Motor neuron (in vitro differentiated cells): ENCODE measurements around the gene ZNF322. TPM values are rescaled to one million over a fixed set of nuclear protein-coding genes. Genes with fewer than 3 reads are reported as not detected.
"Not testable (repeated sequence)": the region's sequence is repeated elsewhere in the genome, so short reads cannot be mapped to it uniquely, and the experiment has no call there.

Experiments
- ATAC-seq, 8 experiments: fragments of 200-7000 bp; cut with Tn5 transposase; replicated peaks in 6 of 8; 2 replicates each; pipeline ENCODE4 v1.8.0; 2021; ENCODE audit warnings: mild to moderate bottlenecking in 8 of 8, moderate library complexity in 8 of 8
- H3K27ac ChIP-seq, 2 donors: fragments of 250-450 bp; sonication (Bioruptor Pico); 2 replicates each; pipeline ENCODE4 v1.9.0; 2021; ENCODE audit warnings: antibody characterized with exemption in 2 of 2, mild to moderate bottlenecking in 2 of 2, moderate library complexity in 1 of 2
- H3K4me1 ChIP-seq, 2 donors: fragments of 250-450 bp; sonication (Bioruptor Pico); replicated peaks in 1 of 2; 2 replicates each; pipeline ENCODE4 v1.6.1; 2021; ENCODE audit warnings: antibody characterized with exemption in 2 of 2, mild to moderate bottlenecking in 2 of 2, moderate library complexity in 1 of 2
- H3K4me3 ChIP-seq, 5 donors: fragments of 250-450 bp; sonication (Bioruptor Pico); 2 replicates each; pipeline ENCODE4 v1.9.0; 2021; ENCODE audit warnings: antibody characterized with exemption in 5 of 5, mild to moderate bottlenecking in 5 of 5, moderate library complexity in 4 of 5
- WGBS, 10 experiments: fragments of 450-650 bp; shearing (Covaris generic); methylation state at CpG; one replicate each; pipeline ENCODE4 v1.0.0; 2022; 5-methylcytosine and 5-hydroxymethylcytosine counted together
- in situ Hi-C, 9 experiments: fragments of 400-800 bp; cut with MboI; loops; one replicate each; pipeline ENCODE4 v1.15.0; 2021; ENCODE audit warnings: low sequenced_read_pairs in 9 of 9, low pct_unique_long_range_greater_than_20kb in 2 of 9; ENCODE audit not compliant: unreplicated experiment in 9 of 9
- total RNA-seq, 8 experiments: library from RNA; unstranded; fragments of 300-600 nt; gene quantifications; 2 replicates each; pipeline versions ENCODE4 v1.2.3 to v1.2.4, GENCODE V29; 2022

ZNF322 gene, protein sequence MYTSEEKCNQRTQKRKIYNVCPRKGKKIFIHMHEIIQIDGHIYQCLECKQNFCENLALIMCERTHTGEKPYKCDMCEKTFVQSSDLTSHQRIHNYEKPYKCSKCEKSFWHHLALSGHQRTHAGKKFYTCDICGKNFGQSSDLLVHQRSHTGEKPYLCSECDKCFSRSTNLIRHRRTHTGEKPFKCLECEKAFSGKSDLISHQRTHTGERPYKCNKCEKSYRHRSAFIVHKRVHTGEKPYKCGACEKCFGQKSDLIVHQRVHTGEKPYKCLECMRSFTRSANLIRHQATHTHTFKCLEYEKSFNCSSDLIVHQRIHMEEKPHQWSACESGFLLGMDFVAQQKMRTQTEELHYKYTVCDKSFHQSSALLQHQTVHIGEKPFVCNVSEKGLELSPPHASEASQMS
- 10 to 100 TPM; 12.2 to 42.8 (median 33.9) TPM for total RNA-seq

- peak; percentile 96 to 99 (median 98) for ATAC-seq
- WGBS, 10 experiments: 0% methylated on average over 1 to 7 of the region's 56 CpGs; no CpG with 5 or more reads in 2 of the 10 experiments
- H3K27ac ChIP-seq: peak within 1 kb of the TSS; percentile 59 to 80
- H3K4me3 ChIP-seq: peak within 1 kb of the TSS; percentile 43 to 99 (median 65)
- in situ Hi-C loops: no loop called here
- H3K4me1 ChIP-seq: peaks cover 6 to 9% of the 10 kb centered on the region in 2 donors
Observed at GRCh38 chr6:26659042-26659999, at the start of gene ZNF322. ZNF322 (minus strand) TSS chr6:26659746; CDS start chr6:26638553, 21,193 bp downstream.

- in situ Hi-C loops: not testable (repeated sequence)
- no CpG with 5 or more reads among the region's 4 CpGs for WGBS, 10 experiments
Observed at GRCh38 chr6:26705780-26706179, 46.2 kb upstream of the ZNF322 start.

GRCh38 chr6:26705352-26705751, 45.8 kb upstream of the ZNF322 start:
- H3K4me1 ChIP-seq, H3K4me3 ChIP-seq, in situ Hi-C loops, ATAC-seq, H3K27ac ChIP-seq: not testable (repeated sequence)
- no CpG with 5 or more reads among the region's 5 CpGs for WGBS, 10 experiments

More at GRCh38 chr6:26705780-26706179, 46.2 kb upstream of the ZNF322 start:
- ATAC-seq, H3K4me1 ChIP-seq, H3K27ac ChIP-seq, H3K4me3 ChIP-seq: not testable (repeated sequence)

- H3K4me1 ChIP-seq, in situ Hi-C loops, H3K27ac ChIP-seq, H3K4me3 ChIP-seq: not testable (repeated sequence)
- ATAC-seq: peak in 3 of 8 experiments; percentile 48 to 63 (median 52)
- WGBS, 10 experiments: no CpG with 5 or more reads among the region's 17 CpGs
Observed at GRCh38 chr6:26701023-26701747, 41.6 kb upstream of the ZNF322 start.

DNA sequence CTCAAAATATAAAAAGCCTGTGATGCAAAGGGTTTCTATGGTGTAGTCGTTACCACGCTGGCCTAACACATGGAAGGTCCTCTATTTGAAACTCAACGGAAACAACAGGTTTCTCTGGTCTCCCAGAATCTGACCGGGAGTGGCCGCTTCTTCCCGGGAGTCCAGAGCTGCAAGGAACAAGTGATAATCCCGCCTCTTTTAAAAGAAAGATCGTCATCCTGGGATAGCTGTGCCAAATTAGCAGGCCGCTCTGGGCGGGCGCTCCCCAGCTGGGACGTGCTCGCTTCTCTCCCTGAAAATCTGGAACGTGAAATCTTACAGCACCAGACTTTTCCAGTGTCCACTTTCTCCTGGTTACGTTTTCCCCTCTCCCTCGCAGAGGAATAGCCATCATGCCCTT, 38.0 kb upstream of the ZNF322 start:
- ATAC-seq: peak in 3 of 8 experiments; percentile 31 to 59 (median 38)
- H3K27ac ChIP-seq, H3K4me1 ChIP-seq, H3K4me3 ChIP-seq, in situ Hi-C loops: not testable (repeated sequence)
- WGBS, 10 experiments: no CpG with 5 or more reads among the region's 16 CpGs

DNA sequence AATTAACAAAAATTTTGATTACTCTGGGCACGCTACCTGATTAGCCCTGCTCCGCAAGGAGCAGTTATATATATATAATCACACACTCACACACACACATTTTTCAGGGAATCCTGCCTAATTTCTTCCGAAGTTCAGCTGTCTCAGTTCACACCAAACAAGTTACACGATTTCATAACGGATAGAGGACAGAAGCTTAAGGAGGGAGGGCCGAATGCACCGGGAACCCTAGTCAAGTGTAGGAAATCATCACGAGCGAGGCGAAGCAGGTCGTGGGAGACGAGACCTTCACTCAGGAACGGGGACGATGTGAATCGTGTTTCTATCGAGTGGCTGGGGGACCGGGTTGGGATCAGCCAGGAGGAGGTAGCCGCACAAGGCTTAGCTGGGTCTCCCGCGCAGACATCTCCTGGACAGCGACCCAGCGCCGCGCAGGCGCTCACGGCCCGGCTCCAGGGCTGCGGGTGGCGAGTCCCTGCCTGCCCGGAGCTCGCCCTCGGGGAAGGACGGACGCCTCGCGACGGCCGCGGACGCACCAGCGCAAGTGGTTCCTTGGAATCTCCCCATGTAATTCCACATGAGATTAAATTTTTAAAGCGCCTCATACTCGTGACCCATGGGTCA, 29.9 kb upstream of the ZNF322 start:
- ATAC-seq: peak; percentile 86 to 96 (median 88)
- H3K4me3 ChIP-seq, H3K27ac ChIP-seq, in situ Hi-C loops, H3K4me1 ChIP-seq: not testable (repeated sequence)
- no CpG with 5 or more reads among the region's 43 CpGs for WGBS, 10 experiments

DNA sequence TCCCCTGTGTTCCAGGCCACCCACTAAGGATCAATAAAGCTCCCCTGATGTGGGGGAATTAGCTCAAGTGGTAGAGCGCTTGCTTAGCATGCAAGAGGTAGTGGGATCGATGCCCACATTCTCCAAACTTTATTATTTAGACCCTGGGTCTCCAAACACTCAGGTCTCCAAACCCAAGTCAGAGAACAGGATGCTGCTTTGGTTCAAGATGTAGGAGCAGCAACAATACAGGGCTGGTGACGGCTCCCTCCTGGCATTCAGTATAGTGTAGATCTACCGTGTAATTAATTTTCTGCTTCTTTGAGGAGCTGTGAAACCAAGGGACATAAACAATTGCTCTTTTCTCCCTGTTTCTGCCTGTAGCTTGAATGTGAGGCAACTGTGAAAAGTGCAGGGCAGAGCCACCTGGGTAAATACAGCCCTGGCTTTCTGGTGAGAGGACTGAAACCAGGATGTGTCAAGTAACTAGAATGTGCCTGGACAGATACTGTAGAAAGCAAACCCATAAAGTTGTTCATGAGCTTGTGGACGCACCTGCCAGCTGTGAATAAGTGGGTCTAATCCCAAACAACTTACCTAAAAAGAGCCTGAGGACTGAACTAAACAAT, 23.0 kb upstream of the ZNF322 start:
- H3K4me1 ChIP-seq, H3K4me3 ChIP-seq, H3K27ac ChIP-seq, ATAC-seq, in situ Hi-C loops: not testable (repeated sequence)
- WGBS, 10 experiments: no CpG with 5 or more reads among the region's 5 CpGs

GRCh38 chr6:26673287-26673686, 13.7 kb upstream of the ZNF322 start:
- in situ Hi-C loops, H3K27ac ChIP-seq, H3K4me1 ChIP-seq, ATAC-seq, H3K4me3 ChIP-seq: not testable (repeated sequence)
- no CpG with 5 or more reads among the region's 5 CpGs for WGBS, 10 experiments

DNA sequence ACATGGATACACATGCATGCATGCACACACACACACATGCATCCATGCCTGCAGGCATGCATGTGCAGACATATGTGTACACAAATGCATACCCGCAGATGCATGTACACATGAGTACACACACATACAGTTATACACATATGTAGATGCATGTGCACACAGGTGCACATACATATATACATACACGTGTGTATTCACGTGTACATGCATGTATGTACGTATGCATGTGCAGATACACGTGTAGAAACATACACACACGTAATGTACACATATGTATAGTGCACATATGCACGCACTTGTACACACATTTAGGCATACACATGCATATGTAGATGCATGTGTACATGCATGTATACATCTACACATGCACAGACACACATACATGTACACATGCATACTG, 11.0 kb upstream of the ZNF322 start:
- 45 to 77% methylated on average over 3 to 4 of the region's 7 CpGs; no CpG with 5 or more reads in 8 of the 10 experiments for WGBS, 10 experiments
- ATAC-seq, H3K4me3 ChIP-seq, in situ Hi-C loops, H3K4me1 ChIP-seq, H3K27ac ChIP-seq: not testable (repeated sequence)

DNA sequence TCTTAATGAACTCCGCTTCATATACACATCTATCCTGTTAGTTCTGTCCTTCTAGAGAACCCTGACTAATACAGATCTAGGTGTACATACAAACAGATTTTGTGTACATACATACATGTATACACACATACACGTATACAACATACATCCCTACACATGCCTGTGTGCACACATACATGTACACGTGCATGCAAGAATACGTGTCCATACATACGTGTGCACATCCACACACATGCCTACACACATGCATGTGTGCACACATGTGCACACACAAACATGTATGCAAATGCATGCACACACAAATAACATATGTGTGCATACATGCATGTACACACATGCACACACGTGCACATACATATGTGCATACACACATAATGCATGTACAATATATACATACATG, 10.5 kb upstream of the ZNF322 start:
- H3K4me3 ChIP-seq, ATAC-seq, H3K4me1 ChIP-seq, H3K27ac ChIP-seq, in situ Hi-C loops: not testable (repeated sequence)
- no CpG with 5 or more reads among the region's 6 CpGs for WGBS, 10 experiments

DNA sequence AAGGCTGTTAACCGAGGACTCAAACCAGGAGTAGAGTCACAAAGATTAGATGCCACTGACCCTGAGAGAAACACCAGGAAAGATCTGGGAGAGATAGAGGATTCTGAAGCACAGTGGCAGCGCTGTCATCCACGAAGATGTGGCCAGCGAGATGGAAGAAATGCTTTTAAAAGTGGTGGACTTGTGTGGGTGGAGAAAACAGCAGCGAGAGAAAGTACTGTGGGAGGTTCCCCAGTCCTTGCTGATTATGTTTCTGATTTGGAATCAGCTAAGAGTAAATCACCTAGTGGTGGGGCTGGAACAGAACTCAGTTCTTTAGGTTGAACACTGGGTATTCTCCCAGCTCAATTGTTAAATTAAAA, 435 bp upstream of the ZNF322 start:
- in situ Hi-C loops: no loop called here
- WGBS, 10 experiments: 0 to 7% (median 0%) methylated on average over 1 to 4 of the region's 5 CpGs; no CpG with 5 or more reads in 4 of the 10 experiments
- peak in 4 of 8 experiments; percentile 38 to 60 (median 48) for ATAC-seq
- Histone ChIP-seq H3K27ac (peak overlapping the region; percentile 44 to 80), H3K4me3 (peak overlapping the region; percentile 43 to 99 (median 65)), H3K4me1 (peaks cover 6 to 9% of the 10 kb centered on the region in 2 donors)

DNA sequence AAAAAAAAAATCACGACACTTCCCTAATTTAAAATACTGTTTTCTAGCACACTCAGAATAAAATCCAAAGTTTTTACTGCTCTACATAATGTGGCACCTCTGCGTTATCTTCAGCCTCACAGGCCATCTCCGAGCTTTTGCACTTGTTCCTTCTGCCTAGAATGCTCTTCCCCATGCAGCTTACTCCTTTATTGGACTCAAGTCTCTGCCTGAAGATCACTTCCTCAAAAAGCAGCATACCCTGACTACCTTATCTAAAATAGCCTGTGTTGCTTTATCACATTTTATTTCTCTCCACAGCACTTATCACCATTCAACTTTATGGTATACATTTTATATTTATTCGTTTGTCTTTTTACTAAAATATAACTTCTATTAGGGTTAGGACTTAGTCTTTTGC, 2.3 kb downstream of the ZNF322 start:
- Histone ChIP-seq H3K4me1 (peaks cover 6 to 9% of the 10 kb centered on the region in 2 donors), H3K27ac (no peak overlapping the region), H3K4me3 (no peak overlapping the region)
- in situ Hi-C loops: no loop called here
- WGBS, 10 experiments: 82 to 100% (median 94%) methylated on average over 1 to 4 of the region's 4 CpGs; no CpG with 5 or more reads in 1 of the 10 experiments
- ATAC-seq: no peak
